Neutrophil (primary cell): ENCODE measurements around the gene HSPA5.

ENCODE experiments used
- H3K27ac ChIP-seq: fragments of 200-600 bp; sonication (generic); 2 replicates; pipeline ENCODE4 v1.5.1; 2016; ENCODE audit warnings: mild to moderate bottlenecking, moderate library complexity
- H3K27me3 ChIP-seq: fragments of 200-600 bp; sonication (generic); 2 replicates; pipeline ENCODE4 v1.6.0; 2016; ENCODE audit warnings: mild to moderate bottlenecking
- H3K36me3 ChIP-seq: fragments of 200-600 bp; sonication (generic); 2 replicates; pipeline ENCODE4 v1.5.1; 2017
- H3K4me1 ChIP-seq, 2 experiments: fragments of 200-600 bp in 1 of 2; sonication (generic) in 1 of 2; 1 replicate in 1 of 2; 2 replicates in 1 of 2; pipeline versions ENCODE4 v1.5.1 to v1.6.1; 2013 to 2016; ENCODE audit warnings: low read depth in 1 of 2, low read length in 1 of 2, mild to moderate bottlenecking in 1 of 2, moderate library complexity in 1 of 2; ENCODE audit not compliant: control insufficient read depth in 1 of 2, insufficient read depth in 1 of 2
- H3K4me3 ChIP-seq, 2 experiments: fragments of 200-600 bp in 1 of 2; sonication (generic) in 1 of 2; 1 replicate in 1 of 2; 2 replicates in 1 of 2; pipeline ENCODE4 v1.5.1; 2013 to 2016; ENCODE audit warnings: low read depth in 1 of 2, low read length in 1 of 2, mild to moderate bottlenecking in 1 of 2, moderate library complexity in 1 of 2
- H3K9me3 ChIP-seq: fragments of 200-600 bp; sonication (generic); 2 replicates; pipeline ENCODE4 v1.5.1; 2016
- TF ChIP-seq, protein P1 (sequence below): fragments of 200-600 bp; sonication (generic); IDR thresholded peaks from 2 replicates; pipeline ENCODE4 v1.5.1; 2016; ENCODE audit warnings: antibody characterized with exemption

HSPA5 gene

DNA sequence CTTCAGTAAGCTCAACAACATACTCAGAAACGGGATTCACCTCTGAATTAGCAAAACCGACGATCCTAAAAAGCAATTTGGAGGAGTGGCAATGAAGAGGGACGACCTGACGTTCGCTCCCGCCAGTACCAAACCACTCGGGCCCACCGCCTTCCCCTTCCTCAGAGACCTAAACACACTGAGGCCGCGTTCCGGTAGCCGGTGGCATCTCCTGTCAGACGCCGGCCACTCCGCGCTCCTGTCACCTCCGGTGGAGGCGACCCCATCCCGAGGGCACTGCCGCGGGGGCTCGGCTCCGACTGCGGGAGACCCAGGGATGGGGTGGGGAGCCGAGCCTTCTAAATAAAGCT lies 52.2 kb downstream of the HSPA5 start:
- H3K4me1 ChIP-seq, result peaks cover 34 to 45% of the 10 kb centered on the region in 2 experiments
- no peaks in the 10 kb centered on the region for H3K9me3 ChIP-seq
- TF ChIP-seq, protein P1, sequence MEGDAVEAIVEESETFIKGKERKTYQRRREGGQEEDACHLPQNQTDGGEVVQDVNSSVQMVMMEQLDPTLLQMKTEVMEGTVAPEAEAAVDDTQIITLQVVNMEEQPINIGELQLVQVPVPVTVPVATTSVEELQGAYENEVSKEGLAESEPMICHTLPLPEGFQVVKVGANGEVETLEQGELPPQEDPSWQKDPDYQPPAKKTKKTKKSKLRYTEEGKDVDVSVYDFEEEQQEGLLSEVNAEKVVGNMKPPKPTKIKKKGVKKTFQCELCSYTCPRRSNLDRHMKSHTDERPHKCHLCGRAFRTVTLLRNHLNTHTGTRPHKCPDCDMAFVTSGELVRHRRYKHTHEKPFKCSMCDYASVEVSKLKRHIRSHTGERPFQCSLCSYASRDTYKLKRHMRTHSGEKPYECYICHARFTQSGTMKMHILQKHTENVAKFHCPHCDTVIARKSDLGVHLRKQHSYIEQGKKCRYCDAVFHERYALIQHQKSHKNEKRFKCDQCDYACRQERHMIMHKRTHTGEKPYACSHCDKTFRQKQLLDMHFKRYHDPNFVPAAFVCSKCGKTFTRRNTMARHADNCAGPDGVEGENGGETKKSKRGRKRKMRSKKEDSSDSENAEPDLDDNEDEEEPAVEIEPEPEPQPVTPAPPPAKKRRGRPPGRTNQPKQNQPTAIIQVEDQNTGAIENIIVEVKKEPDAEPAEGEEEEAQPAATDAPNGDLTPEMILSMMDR, result no peak
- H3K27me3 ChIP-seq, result no peaks in the 10 kb centered on the region
- H3K36me3 ChIP-seq, result peaks cover 9% of the 10 kb centered on the region
- peak overlapping the region; percentile 89 to 98 for H3K4me3 ChIP-seq
- H3K27ac ChIP-seq, result peak overlapping the region; percentile 95
